Ascending aorta (tissue), 2 donors: Measurements from ENCODE around the gene ATP11B. TPM values are rescaled to one million over a fixed set of nuclear protein-coding genes. Genes with fewer than 3 reads are reported as not detected.
"Not testable (repeated sequence)": the region's sequence is repeated elsewhere in the genome, so short reads cannot be mapped to it uniquely, and the experiment has no call there.

Experiments
- DNase-seq, 2 donors: peaks; one replicate each; pipeline ENCODE4 v3.0.0-alpha.2; 2019; ENCODE audit warnings: low spot score in 2 of 2
- H3K27ac ChIP-seq, 2 donors: fragments of 200-600 bp; sonication (generic); one replicate each; pipeline ENCODE4 v1.5.1; 2016 to 2017; ENCODE audit warnings: mild to moderate bottlenecking in 1 of 2
- H3K27me3 ChIP-seq: fragments of 200-600 bp; sonication (generic); one replicate; pipeline ENCODE4 v1.5.1; 2017
- H3K36me3 ChIP-seq, 2 donors: fragments of 200-600 bp; sonication (generic); one replicate each; pipeline ENCODE4 v1.5.1; 2016
- H3K4me1 ChIP-seq, 2 donors: fragments of 200-600 bp; sonication (generic); one replicate each; pipeline ENCODE4 v1.5.1; 2016 to 2017; ENCODE audit warnings: mild to moderate bottlenecking in 1 of 2
- H3K4me3 ChIP-seq, 2 donors: fragments of 200-600 bp; sonication (generic); one replicate each; pipeline ENCODE4 v1.5.1; 2016 to 2017; ENCODE audit warnings: mild to moderate bottlenecking in 1 of 2
- H3K9me3 ChIP-seq, 2 donors: fragments of 200-600 bp; sonication (generic); one replicate each; pipeline ENCODE4 v1.5.1; 2016
- CTCF ChIP-seq, 3 experiments: fragments of 200-600 bp in 2 of 3; fragments of 450-650 bp in 1 of 3; sonication (generic) in 2 of 3; IDR thresholded peaks; one replicate each; pipeline ENCODE4 v1.5.1; 2016 to 2019; ENCODE audit warnings: antibody characterized with exemption in 3 of 3, mild to moderate bottlenecking in 1 of 3, moderate library complexity in 1 of 3
- intact Hi-C: fragments of 100-400 bp; cut with DNase I; formaldehyde crosslinking; loops from one replicate; pipeline ENCODE4 v1.15.1; 2023
- total RNA-seq: library from RNA; depleted of rRNA; stranded (reverse); fragments of >200 nt; gene quantifications from one replicate; pipeline ENCODE4 v1.1.0, GENCODE V29; 2016

The ATP11B gene
- total RNA-seq, 1 donor from 2014 or later, result 117 TPM

DNA sequence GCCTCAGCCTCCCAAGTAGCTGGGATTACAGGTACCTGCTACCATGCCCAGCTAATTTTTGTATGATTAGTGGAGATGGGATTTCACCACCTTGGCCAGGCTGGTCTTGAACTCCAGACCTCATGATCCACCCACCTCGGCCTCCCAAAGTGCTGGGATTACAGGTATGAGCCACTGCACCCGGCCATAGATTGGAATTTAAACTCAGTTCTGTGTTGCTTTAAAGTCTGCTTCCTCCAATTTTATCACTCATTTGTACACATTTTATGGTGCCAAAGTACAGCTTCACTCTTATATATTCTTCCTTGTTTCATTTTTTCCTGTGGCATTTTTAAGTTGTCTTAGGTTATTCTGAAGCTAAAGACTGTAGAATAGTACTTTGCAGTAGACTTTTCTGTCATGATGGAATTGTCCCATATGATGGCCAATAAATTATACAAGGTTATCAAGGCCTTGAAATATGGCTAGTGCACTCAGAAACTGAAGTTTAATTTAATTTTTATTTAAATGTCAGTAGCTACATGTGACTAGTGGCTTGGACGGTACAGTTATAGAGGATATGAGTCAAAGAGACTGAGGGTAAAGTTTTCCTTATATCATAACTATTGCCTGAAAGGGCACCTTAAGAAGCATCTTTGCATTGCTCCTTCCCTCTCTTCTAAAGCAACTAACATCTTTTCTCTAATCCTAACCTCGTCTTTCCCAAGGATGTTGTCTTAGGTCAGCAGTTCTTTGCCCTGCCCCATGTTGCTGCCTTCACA lies 28.1 kb downstream of the ATP11B start:
- H3K4me1 ChIP-seq, result peaks cover 0 to 2% of the 10 kb centered on the region in 2 donors
- H3K9me3 ChIP-seq, result no peaks in the 10 kb centered on the region
- no peak overlapping the region for H3K27ac ChIP-seq
- no peak for DNase-seq
- H3K4me3 ChIP-seq, result no peak overlapping the region
- no peaks in the 10 kb centered on the region for H3K27me3 ChIP-seq
- H3K36me3 ChIP-seq, result peaks cover 3 to 10% of the 10 kb centered on the region in 2 donors
- no peak for TF ChIP-seq CTCF (IDR thresholded peaks at IDR 0.05)
- intact Hi-C loops, result no loop called here

- intact Hi-C loops, H3K36me3 ChIP-seq, H3K27ac ChIP-seq, DNase-seq, H3K4me1 ChIP-seq, H3K9me3 ChIP-seq, H3K4me3 ChIP-seq, H3K27me3 ChIP-seq: not testable (repeated sequence)
Observed at GRCh38 chr3:182822260-182822659, 29.0 kb downstream of the ATP11B start.

- Histone ChIP-seq H3K27ac (no peak overlapping the region), H3K9me3 (no peaks in the 10 kb centered on the region), H3K4me3 (no peak overlapping the region), H3K36me3 (peaks cover 3 to 11% of the 10 kb centered on the region in 2 donors), H3K4me1 (peaks cover 0 to 2% of the 10 kb centered on the region in 2 donors), H3K27me3 (no peaks in the 10 kb centered on the region)
- no peak for TF ChIP-seq CTCF (IDR thresholded peaks at IDR 0.05)
- intact Hi-C loops, result no loop called here
- no peak for DNase-seq
Observed at GRCh38 chr3:182824957-182825356, 31.7 kb downstream of the ATP11B start.

DNA sequence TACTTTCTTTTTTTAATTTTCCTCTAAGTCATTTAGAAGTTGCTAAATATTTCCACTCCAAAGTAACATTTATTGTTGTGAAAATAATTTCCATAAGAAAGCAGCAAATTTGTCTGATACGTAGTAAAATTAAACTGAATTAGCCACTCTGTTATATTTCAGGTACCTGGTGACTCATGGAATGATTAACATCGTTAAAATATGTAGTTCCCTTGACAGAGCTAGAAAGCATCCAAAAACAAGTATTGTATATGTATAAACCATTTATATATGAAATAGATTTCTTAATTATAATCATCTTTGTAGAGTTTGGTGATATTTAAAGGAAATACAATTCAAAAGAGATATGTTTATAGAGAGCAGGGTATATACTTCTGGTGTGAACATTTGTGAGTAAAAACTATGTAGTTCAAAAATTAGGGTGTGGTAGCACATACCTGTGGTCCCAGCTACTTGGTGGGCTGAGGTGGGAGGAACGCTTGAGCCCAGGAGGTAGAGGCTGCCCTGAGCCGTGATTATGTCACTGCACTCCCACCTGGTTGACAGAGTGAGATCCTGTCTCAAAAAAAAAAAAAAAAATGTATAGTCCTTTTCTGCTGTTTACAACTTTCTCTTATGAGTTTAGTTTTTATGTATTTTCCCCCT lies 36.6 kb downstream of the ATP11B start:
- Histone ChIP-seq H3K36me3 (peaks cover 19 to 22% of the 10 kb centered on the region in 2 donors), H3K27ac (no peak overlapping the region), H3K9me3 (no peaks in the 10 kb centered on the region), H3K4me3 (no peak overlapping the region), H3K4me1 (no peaks in the 10 kb centered on the region), H3K27me3 (no peaks in the 10 kb centered on the region)
- DNase-seq, result no peak
- TF ChIP-seq CTCF (IDR thresholded peaks at IDR 0.05), result no peak
- intact Hi-C loops, result no loop called here

- no peak for DNase-seq
- TF ChIP-seq CTCF (IDR thresholded peaks at IDR 0.05), result peak in 1 of 3 experiments; percentile 52
- intact Hi-C loops, result loop anchor here (2.0 kb wide), 1 partner anchor 123 kb away; no protein-coding TSS in a partner anchor
- Histone ChIP-seq H3K4me3 (no peak overlapping the region), H3K36me3 (peaks cover 16 to 36% of the 10 kb centered on the region in 2 donors), H3K9me3 (no peaks in the 10 kb centered on the region), H3K27me3 (no peaks in the 10 kb centered on the region), H3K4me1 (no peaks in the 10 kb centered on the region), H3K27ac (no peak overlapping the region)
Observed at GRCh38 chr3:182837855-182838454, 44.7 kb downstream of the ATP11B start.

- Histone ChIP-seq H3K27me3 (no peaks in the 10 kb centered on the region), H3K9me3 (no peaks in the 10 kb centered on the region), H3K36me3 (peaks cover 11 to 44% of the 10 kb centered on the region in 2 donors), H3K27ac (no peak overlapping the region), H3K4me1 (no peaks in the 10 kb centered on the region), H3K4me3 (no peak overlapping the region)
- TF ChIP-seq CTCF (IDR thresholded peaks at IDR 0.05), result no peak
- DNase-seq, result no peak
- intact Hi-C loops, result no loop called here
Observed at GRCh38 chr3:182843478-182843877, 50.2 kb downstream of the ATP11B start.
